D721Med (cell line): ENCODE measurements around the gene DBF4B.

Experiments
- DNase-seq: peaks from one replicate; pipeline ENCODE4 v3.0.0; 2011; ENCODE audit warnings: low spot score; ENCODE audit not compliant: insufficient read length
- FAIRE-seq: peaks from 2 replicates; lab custom pipeline; 2011; peaks lifted over from hg19 to GRCh38; lab: Jason Lieb, UNC
- TF ChIP-seq, protein P1 (sequence below): IDR thresholded peaks from 2 replicates; pipeline ENCODE4 v1.5.1; 2012; ENCODE audit warnings: mild to moderate bottlenecking, control low read depth; ENCODE audit not compliant: insufficient read depth; ENCODE audit errors: missing control alignments

Gene DBF4B

DNA sequence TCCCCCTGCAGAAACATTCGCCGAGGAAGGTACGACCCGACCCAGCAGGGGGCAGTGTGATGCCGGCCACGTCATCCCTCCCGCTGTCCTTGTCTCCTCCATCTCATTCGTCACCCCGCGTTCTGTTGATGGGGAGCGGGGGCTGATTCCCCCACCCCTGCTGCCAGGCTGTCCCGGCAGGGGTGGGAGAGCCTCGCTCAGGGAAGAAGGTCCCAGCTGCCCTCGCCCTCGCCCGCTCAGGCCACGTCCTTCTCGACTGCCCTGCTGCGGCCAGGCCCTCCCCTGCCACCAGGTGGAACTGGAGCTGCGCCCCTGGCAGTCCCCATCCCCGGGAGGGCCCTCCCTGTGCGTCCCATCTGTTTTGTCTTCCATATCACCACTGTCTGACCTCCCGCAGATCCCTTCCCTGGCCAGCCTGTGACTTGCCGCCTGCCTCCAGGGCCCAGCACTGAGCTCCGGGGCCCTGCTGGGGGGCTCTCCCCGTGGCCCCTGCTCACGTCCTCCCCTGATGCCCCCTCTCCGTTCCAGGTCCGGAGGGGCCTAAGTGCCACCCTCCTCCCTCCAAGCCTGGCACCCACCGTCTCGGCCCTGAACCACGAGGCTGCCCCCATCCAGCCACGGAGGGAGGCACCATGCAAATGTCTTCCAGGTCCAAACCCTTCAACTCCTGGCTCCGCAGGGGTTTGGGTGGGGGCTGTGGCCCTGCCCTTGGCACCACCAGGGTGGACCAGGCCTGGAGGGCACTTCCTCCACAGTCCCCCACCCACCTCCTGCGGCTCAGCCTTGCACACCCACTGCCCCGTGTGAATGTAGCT lies 71.0 kb downstream of the DBF4B start:
- TF ChIP-seq, protein P1, sequence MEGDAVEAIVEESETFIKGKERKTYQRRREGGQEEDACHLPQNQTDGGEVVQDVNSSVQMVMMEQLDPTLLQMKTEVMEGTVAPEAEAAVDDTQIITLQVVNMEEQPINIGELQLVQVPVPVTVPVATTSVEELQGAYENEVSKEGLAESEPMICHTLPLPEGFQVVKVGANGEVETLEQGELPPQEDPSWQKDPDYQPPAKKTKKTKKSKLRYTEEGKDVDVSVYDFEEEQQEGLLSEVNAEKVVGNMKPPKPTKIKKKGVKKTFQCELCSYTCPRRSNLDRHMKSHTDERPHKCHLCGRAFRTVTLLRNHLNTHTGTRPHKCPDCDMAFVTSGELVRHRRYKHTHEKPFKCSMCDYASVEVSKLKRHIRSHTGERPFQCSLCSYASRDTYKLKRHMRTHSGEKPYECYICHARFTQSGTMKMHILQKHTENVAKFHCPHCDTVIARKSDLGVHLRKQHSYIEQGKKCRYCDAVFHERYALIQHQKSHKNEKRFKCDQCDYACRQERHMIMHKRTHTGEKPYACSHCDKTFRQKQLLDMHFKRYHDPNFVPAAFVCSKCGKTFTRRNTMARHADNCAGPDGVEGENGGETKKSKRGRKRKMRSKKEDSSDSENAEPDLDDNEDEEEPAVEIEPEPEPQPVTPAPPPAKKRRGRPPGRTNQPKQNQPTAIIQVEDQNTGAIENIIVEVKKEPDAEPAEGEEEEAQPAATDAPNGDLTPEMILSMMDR: peak; percentile 87
- DNase-seq (peak; percentile 80), FAIRE-seq (no peak)

DNA sequence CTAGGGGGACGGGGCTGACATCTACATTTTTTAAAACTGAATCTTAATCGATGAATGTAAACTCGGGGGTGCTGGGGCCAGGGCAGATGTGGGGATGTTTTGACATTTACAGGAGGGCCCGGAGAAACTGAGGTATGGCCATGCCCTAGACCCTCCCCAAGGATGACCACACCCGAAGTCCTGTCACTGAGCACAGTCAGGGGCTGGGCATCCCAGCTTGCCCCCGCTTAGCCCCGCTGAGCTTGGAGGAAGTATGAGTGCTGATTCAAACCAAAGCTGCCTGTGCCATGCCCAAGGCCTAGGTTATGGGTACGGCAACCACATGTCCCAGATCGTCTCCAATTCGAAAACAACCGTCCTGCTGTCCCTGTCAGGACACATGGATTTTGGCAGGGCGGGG lies 71.7 kb downstream of the DBF4B start:
- no peak for FAIRE-seq
- TF ChIP-seq, protein P1: no peak
- DNase-seq: no peak

GRCh38 chr17:44780845-44781480 lies 72.5 kb downstream of the DBF4B start:
- DNase-seq (no peak), FAIRE-seq (no peak)
- TF ChIP-seq, protein P1: no peak

- no peak for DNase-seq
- TF ChIP-seq, protein P1: no peak
- no peak for FAIRE-seq
Measured at GRCh38 chr17:44781551-44782325, 73.3 kb downstream of the DBF4B start.

DNA sequence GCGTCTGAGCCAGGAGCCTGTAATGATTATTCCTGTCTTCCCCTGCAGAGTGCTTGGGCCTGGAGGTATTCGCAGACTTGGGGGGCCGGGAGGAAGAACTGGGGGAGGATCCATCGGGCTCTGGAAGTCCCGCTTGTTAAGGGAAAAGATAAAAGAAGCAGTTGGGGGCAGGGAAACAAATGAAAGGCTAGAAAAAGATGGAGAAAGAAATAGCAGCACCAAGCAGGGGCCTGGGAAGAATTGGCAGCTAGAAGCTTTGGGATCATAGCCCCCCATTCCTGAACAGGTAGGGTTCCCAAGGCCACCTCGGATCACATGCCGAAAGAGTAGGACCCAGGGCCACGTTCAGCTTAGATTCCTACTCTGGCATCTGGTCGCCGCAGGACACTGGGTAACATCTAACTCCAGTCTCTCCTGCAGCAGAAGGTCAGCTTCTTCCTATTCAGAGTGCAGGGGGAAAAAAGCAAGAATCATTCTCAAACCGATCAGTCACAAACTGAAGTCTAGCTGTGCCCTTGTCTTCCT lies 73.9 kb downstream of the DBF4B start:
- DNase-seq (no peak), FAIRE-seq (no peak)
- TF ChIP-seq, protein P1: no peak

DNA sequence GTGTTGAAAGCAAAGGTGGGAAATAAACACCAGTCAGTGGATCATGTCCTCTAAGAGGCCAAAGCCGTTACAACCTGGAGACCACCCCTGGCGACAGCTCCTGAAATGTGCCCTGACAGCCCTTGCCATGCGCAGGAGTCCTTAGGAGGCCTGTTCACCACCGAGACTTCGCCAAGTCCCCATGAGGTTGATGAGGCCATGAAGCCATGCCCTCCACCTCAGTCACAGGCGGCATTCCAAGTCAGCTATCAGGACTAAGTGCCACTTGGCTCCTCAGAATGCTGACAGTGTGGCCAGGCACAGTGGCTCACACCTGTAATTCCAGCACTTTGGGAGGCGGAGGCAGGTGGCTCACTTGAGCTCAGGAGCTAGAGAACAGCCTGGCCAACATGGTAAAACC lies 77.5 kb downstream of the DBF4B start:
- DNase-seq (peak; percentile 5), FAIRE-seq (no peak)
- TF ChIP-seq, protein P1: no peak
